Measurements from ENCODE around the gene DBP.

DNA sequence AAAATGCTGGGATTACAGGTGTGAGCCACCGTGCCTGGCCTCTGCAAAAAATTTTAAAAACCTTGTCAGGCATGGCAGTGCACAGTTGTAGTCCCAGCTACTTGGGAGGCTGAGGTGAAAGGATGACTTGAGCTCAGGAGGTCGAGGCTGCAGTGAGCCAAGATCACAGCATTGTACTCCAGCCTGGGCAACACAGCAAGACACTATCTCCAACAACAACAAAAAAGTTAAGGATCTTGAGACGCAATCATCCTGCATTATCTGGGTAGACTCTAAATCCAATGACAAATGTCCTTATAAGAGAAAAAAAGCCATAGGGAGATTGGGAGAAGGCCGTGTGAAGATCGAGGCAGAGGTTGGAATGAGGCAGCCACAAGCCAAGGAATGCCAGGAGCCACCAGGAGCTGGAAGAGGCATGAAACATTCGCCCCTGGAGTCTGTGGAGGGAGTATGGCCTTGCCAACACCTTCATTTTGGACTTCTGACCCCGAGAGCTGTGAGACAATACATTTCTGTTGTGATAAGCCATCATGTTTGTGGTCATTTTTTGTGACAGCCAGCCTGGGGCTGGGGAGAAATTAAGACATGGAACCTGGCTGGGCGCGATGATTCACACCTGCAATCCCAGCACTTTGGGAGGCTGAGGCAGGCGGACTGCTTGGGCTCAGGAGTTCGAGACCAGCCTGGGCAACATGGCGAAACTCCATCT lies 13.9 kb upstream of the DBP start:
- TF ChIP-seq, protein P1, sequence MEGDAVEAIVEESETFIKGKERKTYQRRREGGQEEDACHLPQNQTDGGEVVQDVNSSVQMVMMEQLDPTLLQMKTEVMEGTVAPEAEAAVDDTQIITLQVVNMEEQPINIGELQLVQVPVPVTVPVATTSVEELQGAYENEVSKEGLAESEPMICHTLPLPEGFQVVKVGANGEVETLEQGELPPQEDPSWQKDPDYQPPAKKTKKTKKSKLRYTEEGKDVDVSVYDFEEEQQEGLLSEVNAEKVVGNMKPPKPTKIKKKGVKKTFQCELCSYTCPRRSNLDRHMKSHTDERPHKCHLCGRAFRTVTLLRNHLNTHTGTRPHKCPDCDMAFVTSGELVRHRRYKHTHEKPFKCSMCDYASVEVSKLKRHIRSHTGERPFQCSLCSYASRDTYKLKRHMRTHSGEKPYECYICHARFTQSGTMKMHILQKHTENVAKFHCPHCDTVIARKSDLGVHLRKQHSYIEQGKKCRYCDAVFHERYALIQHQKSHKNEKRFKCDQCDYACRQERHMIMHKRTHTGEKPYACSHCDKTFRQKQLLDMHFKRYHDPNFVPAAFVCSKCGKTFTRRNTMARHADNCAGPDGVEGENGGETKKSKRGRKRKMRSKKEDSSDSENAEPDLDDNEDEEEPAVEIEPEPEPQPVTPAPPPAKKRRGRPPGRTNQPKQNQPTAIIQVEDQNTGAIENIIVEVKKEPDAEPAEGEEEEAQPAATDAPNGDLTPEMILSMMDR (IDR thresholded peaks at IDR 0.05) = no peak
- no peak for TF ChIP-seq POLR2A (IDR thresholded peaks at IDR 0.05)

All from prostate gland (tissue), 2 donors.